GM12878 (cell line): ENCODE data around the gene PPP6R2. TPM values are rescaled to one million over a fixed set of nuclear protein-coding genes. Genes with fewer than 3 reads are reported as not detected.

Experiments
- ATAC-seq: fragments of 200-7000 bp; cut with Tn5 transposase; 3 replicates; pipeline ENCODE4 v1.9.1; 2020; ENCODE audit warnings: mild to moderate bottlenecking, moderate library complexity
- BruUV-seq: library from RNA; stranded (reverse); fragments of 400-500 nt; replicated peaks from 2 replicates; lab custom pipeline; 2021; lab: Mats Ljungman, UMichigan
- CTCF ChIA-PET: fragments of 300-600 bp; sonication (Branson Sonifier 250); formaldehyde crosslinking; extraction: SDS; loops from one replicate; lab custom pipeline; 2021; ENCODE audit warnings: inconsistent platforms; lab: Yijun Ruan, JAX
- POLR2A ChIA-PET: fragments of 350-600 bp; formaldehyde crosslinking; extraction: SDS; loops from one replicate; lab custom pipeline; 2021; ENCODE audit warnings: inconsistent platforms; lab: Charles Lee
- RAD21 ChIA-PET: fragments of 300-600 bp; sonication (Branson Sonifier 250); formaldehyde crosslinking; loops from one replicate; lab custom pipeline; 2023; ENCODE audit warnings: antibody characterized with exemption; ENCODE audit not compliant: unreplicated experiment; lab: Charles Lee
- SMC1A ChIA-PET: fragments of 300-600 bp; sonication (Branson Sonifier 250); formaldehyde crosslinking; loops from one replicate; lab custom pipeline; 2023; ENCODE audit not compliant: unreplicated experiment, uncharacterized antibody; lab: Charles Lee
- DNase-seq: peaks from one replicate; pipeline ENCODE4 v3.0.0-alpha.2; 2011; ENCODE audit warnings: low read depth, low spot score
- FAIRE-seq: peaks from 3 replicates; lab custom pipeline; 2011; peaks lifted over from hg19 to GRCh38; lab: Jason Lieb, UNC
- H2AFZ ChIP-seq: 2 replicates; pipeline ENCODE4 v1.6.0; 2011; ENCODE audit warnings: low read depth, low read length, control low read depth; ENCODE audit not compliant: control insufficient read depth
- H3K27ac ChIP-seq: 2 replicates; pipeline ENCODE4 v1.5.1; 2011; ENCODE audit warnings: control low read depth; ENCODE audit not compliant: control insufficient read depth, insufficient read depth
- H3K27me3 ChIP-seq, 2 experiments: replicated peaks in 1 of 2; 2 replicates each; pipeline versions ENCODE4 v1.6.0 to v1.6.1; 2011; ENCODE audit warnings: low read length in 1 of 2; ENCODE audit not compliant: control insufficient read depth in 2 of 2, insufficient read depth in 2 of 2
- H3K36me3 ChIP-seq, 2 experiments: 2 replicates each; pipeline ENCODE4 v1.5.1; 2011; ENCODE audit warnings: low read length in 1 of 2; ENCODE audit not compliant: control insufficient read depth in 2 of 2, insufficient read depth in 2 of 2
- H3K4me1 ChIP-seq: 2 replicates; pipeline ENCODE4 v1.6.1; 2011; ENCODE audit warnings: mild to moderate bottlenecking, low read length, moderate library complexity, mixed read lengths; ENCODE audit not compliant: control insufficient read depth, insufficient read depth
- H3K4me2 ChIP-seq: 2 replicates; pipeline ENCODE4 v1.6.0; 2011; ENCODE audit warnings: control low read depth; ENCODE audit not compliant: control insufficient read depth, insufficient read depth
- H3K4me3 ChIP-seq: fragments of 200-600 bp; sonication (generic); 2 replicates; pipeline ENCODE4 v1.5.1; 2016
- H3K79me2 ChIP-seq: 2 replicates; pipeline ENCODE4 v1.6.0; 2011; ENCODE audit warnings: low read length; ENCODE audit not compliant: control insufficient read depth, insufficient read depth
- H3K9ac ChIP-seq: 2 replicates; pipeline ENCODE4 v1.8.0; 2011; ENCODE audit warnings: low read length, control low read depth, mixed read lengths; ENCODE audit not compliant: control insufficient read depth, insufficient read depth
- H3K9me3 ChIP-seq: replicated peaks from 3 replicates; pipeline ENCODE4 v1.5.1; 2011; ENCODE audit warnings: mild to moderate bottlenecking, low read length; ENCODE audit not compliant: control insufficient read depth, insufficient read depth
- H4K20me1 ChIP-seq: 2 replicates; pipeline ENCODE4 v1.6.0; 2011; ENCODE audit not compliant: control insufficient read depth, insufficient read depth
- DPF2 ChIP-seq: fragments of 450-650 bp; IDR thresholded peaks from 2 replicates; pipeline ENCODE4 v1.6.1; 2017; ENCODE audit warnings: mild to moderate bottlenecking
- NFYA ChIP-seq: IDR thresholded peaks from 2 replicates; pipeline ENCODE4 v1.6.1; 2011; ENCODE audit warnings: low read depth, mild to moderate bottlenecking, low read length, improper control_type of control experiment, borderline replicate concordance
- RBBP5 ChIP-seq: fragments of 200-600 bp; sonication (generic); conservative IDR thresholded peaks from 2 replicates; pipeline ENCODE4 v1.6.1; 2016
- RELA ChIP-seq: fragments of 450-650 bp; IDR thresholded peaks from 2 replicates; pipeline ENCODE4 v1.8.0; 2014; ENCODE audit warnings: borderline replicate concordance; ENCODE audit not compliant: partially characterized antibody
- SIX5 ChIP-seq: IDR thresholded peaks from 2 replicates; pipeline ENCODE4 v1.6.1; 2011; ENCODE audit warnings: mild to moderate bottlenecking, low read depth, low read length, moderate library complexity; ENCODE audit not compliant: severe bottlenecking
- SMC3 ChIP-seq: IDR thresholded peaks from 2 replicates; pipeline ENCODE4 v1.6.1; 2011; ENCODE audit warnings: low read length, improper control_type of control experiment, borderline replicate concordance
- SP1 ChIP-seq: IDR thresholded peaks from one replicate; pipeline ENCODE4 v1.6.1; 2011; ENCODE audit warnings: low read depth, low read length
- WGBS: methylation state at CpG from one replicate; pipeline ENCODE4 v1.1.6; 2016; ENCODE audit warnings: low lambda C conversion rate; ENCODE audit not compliant: insufficient replicate concordance, insufficient coverage; ENCODE audit errors: missing lambda C conversion rate; 5-methylcytosine and 5-hydroxymethylcytosine counted together
- in situ Hi-C: fragments of 300-500 bp; cut with MboI; formaldehyde crosslinking; loops from 9 replicates; pipeline ENCODE4 v1.14.3; 2018; ENCODE audit warnings: mixed read lengths
- intact Hi-C: fragments of 100-400 bp; cut with micrococcal nuclease; formaldehyde crosslinking; loops from one replicate; pipeline ENCODE4 v1.14.2; 2022; ENCODE audit not compliant: unreplicated experiment
- polyA plus RNA-seq, 11 experiments: library from polyadenylated mRNA; depleted of rRNA in 4 of 11; unstranded in 6 of 11; stranded (reverse) in 5 of 11; fragments of >200 nt; fragmentation: Nextera tagmentation in 4 of 11; fragmentation: Illumina TruSeq in 1 of 11; extraction: Ambion mirVana in 4 of 11; extraction: Trizol in 1 of 11; gene quantifications; 1 replicate in 1 of 11; 2 replicates in 10 of 11; pipeline versions ENCODE4 v1.2.1 to v1.2.3, GENCODE V29; 2011 to 2016; ENCODE audit warnings: inconsistent platforms in 2 of 11, missing spikeins in 2 of 11, low read depth in 1 of 11
- total RNA-seq, 4 experiments: library from RNA; depleted of rRNA in 3 of 4; stranded (reverse); fragments of >200 nt in 3 of 4; fragmentation: Illumina TruSeq in 1 of 4; extraction: Trizol in 1 of 4; gene quantifications; 2 replicates each; pipeline versions ENCODE4 v1.2.1 to v1.2.3, GENCODE V29; 2013 to 2021
- TF ChIP-seq, protein P1 (sequence below): fragments of 450-650 bp; IDR thresholded peaks from 2 replicates; pipeline ENCODE4 v1.6.1; 2018; ENCODE audit warnings: mild to moderate bottlenecking, low read depth, moderate library complexity; ENCODE audit not compliant: partially characterized antibody

PPP6R2 gene
- total and polyA plus RNA-seq, 10 of the 15 experiments (the other 5 are each of a cell fraction or from before 2014, with no cell fraction given): 0.29 to 52.6 (median 25.4) TPM

DNA sequence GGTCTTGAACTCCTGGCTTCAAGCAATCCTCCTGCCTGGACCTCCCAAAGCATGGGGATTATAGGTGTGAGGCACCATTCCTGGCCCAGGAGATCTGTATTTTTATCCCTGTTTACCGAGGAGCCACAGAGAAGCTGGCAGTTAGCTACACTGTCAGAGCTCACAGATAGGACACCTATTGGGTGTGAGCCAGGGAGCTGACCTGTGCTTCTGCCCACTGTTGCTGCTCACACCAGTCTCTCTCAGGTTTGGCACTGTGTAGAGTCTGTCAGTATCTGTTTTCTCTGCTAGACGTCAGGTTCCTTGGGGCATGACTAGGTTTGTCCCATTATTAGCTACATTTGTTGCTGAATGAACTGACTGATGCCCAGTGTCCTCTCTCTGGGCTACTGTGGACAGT is 17.5 kb downstream of the PPP6R2 start:
- RAD21 ChIA-PET: no interaction called here
- 0% methylated on average over 2 of the region's 2 CpGs for WGBS
- H3K79me2 ChIP-seq: peaks cover 15% of the 10 kb centered on the region

More for the DNA sequence above, 17.5 kb downstream of the PPP6R2 start:
- CTCF ChIA-PET: interaction anchor here (1.1 to 2.5 kb wide), 3 partner anchors 10 to 122 kb away, joined by 3 to 9 read pairs (median 3); no protein-coding TSS in a partner anchor
- Histone ChIP-seq H3K9ac (no peak overlapping the region), H3K27me3 (no peaks in the 10 kb centered on the region), H3K4me2 (no peak overlapping the region), H3K4me1 (no peaks in the 10 kb centered on the region), H3K4me3 (no peak overlapping the region), H4K20me1 (no peaks in the 10 kb centered on the region; the same call in none of the 2 replicates), H3K27ac (no peak overlapping the region; the same call in 1 of the 2 replicates), H2AFZ (no peak overlapping the region), H3K36me3 (peaks cover 2 to 7% of the 10 kb centered on the region in 2 experiments; a peak in 3 of 4 replicates), H3K9me3 (no peaks in the 10 kb centered on the region)
- POLR2A ChIA-PET: no interaction called here
- in situ Hi-C loops: no loop called here
- BruUV-seq: no TSS peak
- DNase-seq (no peak), FAIRE-seq (no peak), ATAC-seq (no peak)
- SMC1A ChIA-PET: no interaction called here
- intact Hi-C loops: no loop called here
- TF ChIP-seq SIX5: no peak
- TF ChIP-seq SMC3: no peak
- TF ChIP-seq SP1: no peak
- no peak for TF ChIP-seq NFYA
- TF ChIP-seq, protein P1, sequence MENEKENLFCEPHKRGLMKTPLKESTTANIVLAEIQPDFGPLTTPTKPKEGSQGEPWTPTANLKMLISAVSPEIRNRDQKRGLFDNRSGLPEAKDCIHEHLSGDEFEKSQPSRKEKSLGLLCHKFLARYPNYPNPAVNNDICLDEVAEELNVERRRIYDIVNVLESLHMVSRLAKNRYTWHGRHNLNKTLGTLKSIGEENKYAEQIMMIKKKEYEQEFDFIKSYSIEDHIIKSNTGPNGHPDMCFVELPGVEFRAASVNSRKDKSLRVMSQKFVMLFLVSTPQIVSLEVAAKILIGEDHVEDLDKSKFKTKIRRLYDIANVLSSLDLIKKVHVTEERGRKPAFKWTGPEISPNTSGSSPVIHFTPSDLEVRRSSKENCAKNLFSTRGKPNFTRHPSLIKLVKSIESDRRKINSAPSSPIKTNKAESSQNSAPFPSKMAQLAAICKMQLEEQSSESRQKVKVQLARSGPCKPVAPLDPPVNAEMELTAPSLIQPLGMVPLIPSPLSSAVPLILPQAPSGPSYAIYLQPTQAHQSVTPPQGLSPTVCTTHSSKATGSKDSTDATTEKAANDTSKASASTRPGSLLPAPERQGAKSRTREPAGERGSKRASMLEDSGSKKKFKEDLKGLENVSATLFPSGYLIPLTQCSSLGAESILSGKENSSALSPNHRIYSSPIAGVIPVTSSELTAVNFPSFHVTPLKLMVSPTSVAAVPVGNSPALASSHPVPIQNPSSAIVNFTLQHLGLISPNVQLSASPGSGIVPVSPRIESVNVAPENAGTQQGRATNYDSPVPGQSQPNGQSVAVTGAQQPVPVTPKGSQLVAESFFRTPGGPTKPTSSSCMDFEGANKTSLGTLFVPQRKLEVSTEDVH: no peak
- no peak for TF ChIP-seq RBBP5
- no peak for TF ChIP-seq DPF2
- TF ChIP-seq RELA: no peak
